ENCODE measurements around the gene PRSS35. TPM values are rescaled to one million over a fixed set of nuclear protein-coding genes. Genes with fewer than 3 reads are reported as not detected.

The PRSS35 gene
- 3.5 and 4.7 TPM in 2 replicates for total RNA-seq (ENCODE audit: low replicate concordance)

DNA sequence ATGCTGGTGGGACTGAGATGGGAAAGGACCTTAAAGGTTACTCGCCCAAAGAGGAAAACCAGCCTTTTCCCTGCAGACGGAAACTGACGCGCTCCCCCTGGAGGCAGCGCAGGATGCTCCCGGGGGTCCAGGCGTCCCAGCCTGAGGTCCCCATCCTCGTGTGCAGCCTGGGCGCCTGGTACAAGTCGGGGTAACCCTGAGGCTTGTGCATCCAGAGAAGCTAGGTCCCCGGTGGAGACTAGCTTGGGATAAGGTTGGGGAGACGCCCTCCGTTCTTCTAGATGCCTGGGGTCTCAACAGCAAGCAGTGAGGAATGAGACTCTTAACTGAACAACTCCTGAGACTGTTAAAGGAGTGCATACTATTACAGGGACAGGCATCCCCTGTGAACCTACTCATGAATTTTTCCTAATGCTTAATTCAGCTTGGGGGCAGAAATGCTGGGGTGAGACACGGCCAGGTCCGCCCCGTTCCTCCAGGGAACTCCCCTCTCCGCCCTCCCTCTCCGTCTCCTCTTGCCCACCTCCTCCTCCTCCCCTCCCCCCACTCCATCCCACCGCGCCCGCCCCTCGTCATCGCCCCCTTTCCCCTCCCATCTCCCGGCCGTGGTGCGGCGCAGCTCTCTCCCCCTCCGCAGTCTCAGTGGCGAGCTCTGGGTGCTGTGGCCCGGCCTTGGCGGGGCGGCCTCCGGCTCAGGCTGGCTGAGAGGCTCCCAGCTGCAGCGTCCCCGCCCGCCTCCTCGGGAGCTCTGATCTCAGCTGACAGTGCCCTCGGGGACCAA lies at the start of gene PRSS35:
Gene PRSS35, plus strand, starts transcription at position 634 of the 781 bp plus-strand sequence. CDS start 10,908 bp downstream, outside the sequence.
- peak within 1 kb of the TSS; percentile 60 for H3K4me3 ChIP-seq (ENCODE audit: low read depth, low read length)
- DNase-seq (ENCODE audit: low read depth), result peak; percentile 40
- TF ChIP-seq, protein P1, sequence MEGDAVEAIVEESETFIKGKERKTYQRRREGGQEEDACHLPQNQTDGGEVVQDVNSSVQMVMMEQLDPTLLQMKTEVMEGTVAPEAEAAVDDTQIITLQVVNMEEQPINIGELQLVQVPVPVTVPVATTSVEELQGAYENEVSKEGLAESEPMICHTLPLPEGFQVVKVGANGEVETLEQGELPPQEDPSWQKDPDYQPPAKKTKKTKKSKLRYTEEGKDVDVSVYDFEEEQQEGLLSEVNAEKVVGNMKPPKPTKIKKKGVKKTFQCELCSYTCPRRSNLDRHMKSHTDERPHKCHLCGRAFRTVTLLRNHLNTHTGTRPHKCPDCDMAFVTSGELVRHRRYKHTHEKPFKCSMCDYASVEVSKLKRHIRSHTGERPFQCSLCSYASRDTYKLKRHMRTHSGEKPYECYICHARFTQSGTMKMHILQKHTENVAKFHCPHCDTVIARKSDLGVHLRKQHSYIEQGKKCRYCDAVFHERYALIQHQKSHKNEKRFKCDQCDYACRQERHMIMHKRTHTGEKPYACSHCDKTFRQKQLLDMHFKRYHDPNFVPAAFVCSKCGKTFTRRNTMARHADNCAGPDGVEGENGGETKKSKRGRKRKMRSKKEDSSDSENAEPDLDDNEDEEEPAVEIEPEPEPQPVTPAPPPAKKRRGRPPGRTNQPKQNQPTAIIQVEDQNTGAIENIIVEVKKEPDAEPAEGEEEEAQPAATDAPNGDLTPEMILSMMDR (IDR thresholded peaks at IDR 0.05; ENCODE audit: insufficient read depth, low read length), result peak; percentile 77

DNA sequence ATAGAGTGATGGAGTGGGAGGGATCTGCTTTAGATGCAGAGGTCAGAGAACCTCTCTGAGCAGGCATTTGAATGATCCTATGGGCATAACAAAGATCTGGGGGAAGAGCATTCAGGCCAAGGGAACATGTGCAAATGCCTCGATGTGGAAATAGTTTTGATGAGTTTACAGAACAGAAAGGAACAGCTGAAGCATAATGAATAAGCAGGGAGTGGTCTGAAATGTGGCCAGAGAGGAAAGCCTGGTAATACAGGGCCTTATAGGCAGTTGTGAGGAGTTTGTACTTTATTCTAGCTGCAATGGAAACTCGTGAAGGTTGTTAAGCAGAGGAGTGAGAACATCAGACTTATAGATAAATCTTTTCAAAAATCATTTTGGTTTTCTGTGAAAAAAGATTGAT lies 48.4 kb upstream of the PRSS35 start:
- DNase-seq (ENCODE audit: low read depth), result peak; percentile 25
- TF ChIP-seq, protein P1 (IDR thresholded peaks at IDR 0.05; ENCODE audit: insufficient read depth, low read length), result no peak
- H3K4me3 ChIP-seq (ENCODE audit: low read depth, low read length), result no peak overlapping the region

- no peak overlapping the region for H3K4me3 ChIP-seq (ENCODE audit: low read depth, low read length)
- TF ChIP-seq, protein P1 (IDR thresholded peaks at IDR 0.05; ENCODE audit: insufficient read depth, low read length), result no peak
- no peak for DNase-seq (ENCODE audit: low read depth)
These were observed 47.8 kb upstream of the PRSS35 start for GRCh38 chr6:83464381-83465140.

DNA sequence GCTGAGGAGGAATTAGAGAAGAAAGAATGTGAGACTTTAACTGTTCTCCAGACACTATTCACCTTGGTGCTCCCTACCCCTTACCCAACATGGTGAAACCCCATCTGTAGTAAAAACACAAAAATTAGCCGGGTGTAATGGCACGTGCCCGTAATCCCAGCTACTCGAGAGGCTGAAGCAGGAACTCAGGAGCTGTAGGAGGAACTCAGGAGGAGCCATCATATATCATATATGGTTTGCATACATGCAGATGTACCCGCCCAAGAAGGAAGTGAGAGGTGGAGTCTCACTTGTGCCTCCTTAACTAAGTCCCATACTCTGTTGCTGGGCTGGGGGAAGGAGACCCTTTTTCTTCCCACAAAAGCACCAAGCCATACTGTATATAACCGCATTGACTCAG lies 46.0 kb upstream of the PRSS35 start:
- no peak for DNase-seq (ENCODE audit: low read depth)
- no peak overlapping the region for H3K4me3 ChIP-seq (ENCODE audit: low read depth, low read length)
- TF ChIP-seq, protein P1 (IDR thresholded peaks at IDR 0.05; ENCODE audit: insufficient read depth, low read length), result no peak

- no peak for DNase-seq (ENCODE audit: low read depth)
- TF ChIP-seq, protein P1 (IDR thresholded peaks at IDR 0.05; ENCODE audit: insufficient read depth, low read length), result no peak
- no peak overlapping the region for H3K4me3 ChIP-seq (ENCODE audit: low read depth, low read length)
These were observed 44.7 kb upstream of the PRSS35 start for GRCh38 chr6:83467620-83468036.

- TF ChIP-seq, protein P1 (IDR thresholded peaks at IDR 0.05; ENCODE audit: insufficient read depth, low read length), result no peak
- DNase-seq (ENCODE audit: low read depth), result no peak
- no peak overlapping the region for H3K4me3 ChIP-seq (ENCODE audit: low read depth, low read length)
These were observed 42.3 kb upstream of the PRSS35 start for GRCh38 chr6:83470001-83470400.
